Astrocyte (in vitro differentiated cells and primary cell): ENCODE results near the gene TEPSIN.

ENCODE experiments used
- CTCF ChIP-seq: IDR thresholded peaks from 2 replicates; pipeline ENCODE4 v1.5.1; 2011; ENCODE audit warnings: low read depth, mild to moderate bottlenecking, inconsistent platforms, low read length, moderate library complexity; ENCODE audit not compliant: insufficient read depth
- EZH2 ChIP-seq: IDR thresholded peaks from 2 replicates; pipeline ENCODE4 v1.6.1; 2012; ENCODE audit warnings: mild to moderate bottlenecking, low read length, inconsistent platforms; ENCODE audit not compliant: insufficient read depth

DNA sequence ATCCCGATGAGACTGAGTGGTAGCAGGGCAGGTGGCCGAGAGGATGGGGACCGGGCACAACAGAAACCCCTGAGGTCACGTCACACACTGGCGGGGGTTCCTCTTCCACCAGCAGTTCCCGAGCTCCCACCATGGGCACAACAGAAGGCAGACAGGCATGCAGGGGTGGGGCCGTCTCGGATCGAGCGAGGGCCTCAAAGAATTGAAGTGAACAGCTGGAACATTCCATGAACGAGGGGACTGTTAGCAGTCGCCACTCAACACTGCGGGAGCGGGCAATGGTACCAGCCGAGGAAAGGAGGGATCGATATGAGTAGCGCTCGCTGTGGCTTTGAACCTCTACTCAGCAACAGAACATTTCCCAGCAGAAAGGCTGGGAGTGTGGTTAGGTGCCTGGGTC is 21.4 kb downstream of the TEPSIN start:
- TF ChIP-seq EZH2: no peak
- no peak for TF ChIP-seq CTCF
